Myocyte (in vitro differentiated cells): ENCODE results near the gene VPS26C. TPM values are rescaled to one million over a fixed set of nuclear protein-coding genes. Genes with fewer than 3 reads are reported as not detected.

Experiments
- total RNA-seq: library from RNA; depleted of rRNA; stranded (reverse); fragments of >200 nt; gene quantifications from 2 replicates; pipeline ENCODE4 v1.2.3, GENCODE V29; 2014

VPS26C gene
- total RNA-seq, 1 donor from 2014 or later: 68.5 TPM

Other genes with a start within 250 kb of the VPS26C start
- gene PIGP, start 194.3 kb downstream of the VPS26C start, total RNA-seq: 21.3 and 29.5 TPM in 2 replicates
- 210 and 257 TPM in 2 replicates for gene TTC3, start 194.1 kb downstream of the VPS26C start, total RNA-seq
- 79.6 and 97.3 TPM in 2 replicates for gene DYRK1A, start 99.4 kb upstream of the VPS26C start, total RNA-seq